Measurements from ENCODE around the gene ADAMTSL2.

ADAMTSL2 gene

GRCh38 chr9:133612816-133613215 is 78.3 kb downstream of the ADAMTSL2 start:
- Histone ChIP-seq H3K27me3 (ENCODE audit: low read depth, low read length) (peaks cover 39% of the 10 kb centered on the region), H3K4me2 (ENCODE audit: low read length) (no peak overlapping the region), H2AFZ (ENCODE audit: low read depth, low read length) (no peak overlapping the region), H3K4me1 (ENCODE audit: low read length) (no peaks in the 10 kb centered on the region), H3K27ac (ENCODE audit: low read length) (no peak overlapping the region), H3K79me2 (ENCODE audit: low read length) (no peaks in the 10 kb centered on the region), H3K36me3 (replicated peaks; ENCODE audit: low read depth, low read length) (no peaks in the 10 kb centered on the region), H3K4me3 (ENCODE audit: low read length) (no peak overlapping the region), H4K20me1 (ENCODE audit: insufficient read depth, low read length) (no peaks in the 10 kb centered on the region), H3K9me3 (ENCODE audit: insufficient read depth, low read length) (no peaks in the 10 kb centered on the region), H3K9ac (ENCODE audit: low read length) (no peak overlapping the region)
- no peak for TF ChIP-seq CTCF (IDR thresholded peaks at IDR 0.05; ENCODE audit: low read depth, low read length)
- TF ChIP-seq EZH2phosphoT487 (IDR thresholded peaks at IDR 0.05; ENCODE audit: low read depth): no peak

GRCh38 chr9:133613432-133613831 is 78.9 kb downstream of the ADAMTSL2 start:
- Histone ChIP-seq H3K27me3 (ENCODE audit: low read depth, low read length) (peaks cover 44% of the 10 kb centered on the region), H4K20me1 (ENCODE audit: insufficient read depth, low read length) (no peaks in the 10 kb centered on the region), H3K4me1 (ENCODE audit: low read length) (no peaks in the 10 kb centered on the region), H3K4me2 (ENCODE audit: low read length) (no peak overlapping the region), H3K9me3 (ENCODE audit: insufficient read depth, low read length) (no peaks in the 10 kb centered on the region), H3K27ac (ENCODE audit: low read length) (no peak overlapping the region), H3K79me2 (ENCODE audit: low read length) (no peaks in the 10 kb centered on the region), H3K9ac (ENCODE audit: low read length) (no peak overlapping the region), H2AFZ (ENCODE audit: low read depth, low read length) (no peak overlapping the region), H3K36me3 (replicated peaks; ENCODE audit: low read depth, low read length) (no peaks in the 10 kb centered on the region), H3K4me3 (ENCODE audit: low read length) (no peak overlapping the region)
- TF ChIP-seq EZH2phosphoT487 (IDR thresholded peaks at IDR 0.05; ENCODE audit: low read depth) (no peak), CTCF (IDR thresholded peaks at IDR 0.05; ENCODE audit: low read depth, low read length) (no peak)

GRCh38 chr9:133614056-133614455 is 79.6 kb downstream of the ADAMTSL2 start:
- H3K27ac ChIP-seq (ENCODE audit: low read length): no peak overlapping the region
- peaks cover 49% of the 10 kb centered on the region for H3K27me3 ChIP-seq (ENCODE audit: low read depth, low read length)
- H3K4me3 ChIP-seq (ENCODE audit: low read length): no peak overlapping the region
- no peaks in the 10 kb centered on the region for H3K9me3 ChIP-seq (ENCODE audit: insufficient read depth, low read length)
- no peaks in the 10 kb centered on the region for H4K20me1 ChIP-seq (ENCODE audit: insufficient read depth, low read length)
- no peak overlapping the region for H2AFZ ChIP-seq (ENCODE audit: low read depth, low read length)
- no peak overlapping the region for H3K4me2 ChIP-seq (ENCODE audit: low read length)
- TF ChIP-seq EZH2phosphoT487 (IDR thresholded peaks at IDR 0.05; ENCODE audit: low read depth) (no peak), CTCF (IDR thresholded peaks at IDR 0.05; ENCODE audit: low read depth, low read length) (no peak)
- no peaks in the 10 kb centered on the region for H3K4me1 ChIP-seq (ENCODE audit: low read length)
- H3K9ac ChIP-seq (ENCODE audit: low read length): no peak overlapping the region
- no peaks in the 10 kb centered on the region for H3K36me3 ChIP-seq (replicated peaks; ENCODE audit: low read depth, low read length)
- no peaks in the 10 kb centered on the region for H3K79me2 ChIP-seq (ENCODE audit: low read length)

- H3K36me3 ChIP-seq (replicated peaks; ENCODE audit: low read depth, low read length): no peaks in the 10 kb centered on the region
- no peak overlapping the region for H3K27ac ChIP-seq (ENCODE audit: low read length)
- H3K4me3 ChIP-seq (ENCODE audit: low read length): no peak overlapping the region
- TF ChIP-seq CTCF (IDR thresholded peaks at IDR 0.05; ENCODE audit: low read depth, low read length): no peak
- TF ChIP-seq EZH2phosphoT487 (IDR thresholded peaks at IDR 0.05; ENCODE audit: low read depth): no peak
- H3K27me3 ChIP-seq (ENCODE audit: low read depth, low read length): peaks cover 49% of the 10 kb centered on the region
- no peaks in the 10 kb centered on the region for H3K9me3 ChIP-seq (ENCODE audit: insufficient read depth, low read length)
- H3K4me2 ChIP-seq (ENCODE audit: low read length): no peak overlapping the region
- H2AFZ ChIP-seq (ENCODE audit: low read depth, low read length): no peak overlapping the region
- H4K20me1 ChIP-seq (ENCODE audit: insufficient read depth, low read length): no peaks in the 10 kb centered on the region
- H3K79me2 ChIP-seq (ENCODE audit: low read length): no peaks in the 10 kb centered on the region
- no peak overlapping the region for H3K9ac ChIP-seq (ENCODE audit: low read length)
- H3K4me1 ChIP-seq (ENCODE audit: low read length): peaks cover 5% of the 10 kb centered on the region
These were observed 80.2 kb downstream of the ADAMTSL2 start for GRCh38 chr9:133614678-133615077.
